ENCODE data around the gene DNAJA3.

DNAJA3 gene

GRCh38 chr16:4404967-4405696 is 20.5 kb upstream of the DNAJA3 start:
- FAIRE-seq (no peak), DNase-seq (ENCODE audit: insufficient read length, low spot score) (no peak)

- no peak for DNase-seq (ENCODE audit: insufficient read length, low spot score)
- no peak for FAIRE-seq
Measured at GRCh38 chr16:4407543-4408322, 17.9 kb upstream of the DNAJA3 start.

- DNase-seq (ENCODE audit: insufficient read length, low spot score) (no peak), FAIRE-seq (no peak)
Measured at GRCh38 chr16:4408323-4408690, 17.4 kb upstream of the DNAJA3 start.

- no peak for DNase-seq (ENCODE audit: insufficient read length, low spot score)
- FAIRE-seq, result no peak
Measured at GRCh38 chr16:4409081-4409932, 16.4 kb upstream of the DNAJA3 start.

GRCh38 chr16:4410335-4411075 is 15.2 kb upstream of the DNAJA3 start:
- DNase-seq (ENCODE audit: insufficient read length, low spot score) (no peak), FAIRE-seq (no peak)

- DNase-seq (ENCODE audit: insufficient read length, low spot score), result no peak
- FAIRE-seq, result no peak
Measured at GRCh38 chr16:4411684-4412083, 14.0 kb upstream of the DNAJA3 start.

GRCh38 chr16:4412159-4412558 is 13.5 kb upstream of the DNAJA3 start:
- no peak for DNase-seq (ENCODE audit: insufficient read length, low spot score)
- FAIRE-seq, result no peak

GRCh38 chr16:4412854-4413253 is 12.8 kb upstream of the DNAJA3 start:
- FAIRE-seq (no peak), DNase-seq (ENCODE audit: insufficient read length, low spot score) (no peak)

- peak; percentile 97 for FAIRE-seq
- peak; percentile 92 for DNase-seq (ENCODE audit: insufficient read length, low spot score)
Measured at GRCh38 chr16:4414187-4414917, 11.3 kb upstream of the DNAJA3 start.

- no peak for DNase-seq (ENCODE audit: insufficient read length, low spot score)
- peak; percentile 31 for FAIRE-seq
Measured at GRCh38 chr16:4415538-4416199, 10.0 kb upstream of the DNAJA3 start.

- DNase-seq (ENCODE audit: insufficient read length, low spot score) (peak; percentile 82), FAIRE-seq (peak; percentile 75)
Measured at GRCh38 chr16:4416200-4417032, 9.3 kb upstream of the DNAJA3 start, which contains the start of gene CORO7. CORO7 (minus strand) TSS chr16:4416596; CDS start chr16:4416518, 78 bp downstream.

GRCh38 chr16:4419402-4419959 is 6.2 kb upstream of the DNAJA3 start:
- no peak for DNase-seq (ENCODE audit: insufficient read length, low spot score)
- no peak for FAIRE-seq

- FAIRE-seq, result no peak
- DNase-seq (ENCODE audit: insufficient read length, low spot score), result no peak
Measured at GRCh38 chr16:4420505-4421105, 5.1 kb upstream of the DNAJA3 start.

- peak; percentile 4 for FAIRE-seq
- DNase-seq (ENCODE audit: insufficient read length, low spot score), result no peak
Measured at GRCh38 chr16:4426021-4426684, 485 bp downstream of the DNAJA3 start.

GRCh38 chr16:4426722-4427372 is 1.2 kb downstream of the DNAJA3 start:
- no peak for DNase-seq (ENCODE audit: insufficient read length, low spot score)
- FAIRE-seq, result no peak

- FAIRE-seq (no peak), DNase-seq (ENCODE audit: insufficient read length, low spot score) (no peak)
Measured at GRCh38 chr16:4428500-4428899, 2.8 kb downstream of the DNAJA3 start.

- no peak for FAIRE-seq
- DNase-seq (ENCODE audit: insufficient read length, low spot score), result no peak
Measured at GRCh38 chr16:4431023-4431422, 5.4 kb downstream of the DNAJA3 start.

Measured in GM19239 (cell line).